Measurements from ENCODE around the gene TBC1D3B.
"Not testable (repeated sequence)": the region's sequence is repeated elsewhere in the genome, so short reads cannot be mapped to it uniquely, and the experiment has no call there.

GRCh38 chr17:36201506-36201905, 25.1 kb upstream of the TBC1D3B start:
- not testable (repeated sequence) for TF ChIP-seq CTCF, EP300, POLR2A (IDR thresholded peaks at IDR 0.05)

All from gastroesophageal sphincter (tissue), 3 donors.